ENCODE data around the gene ALKBH7.
"Not testable (repeated sequence)": the region's sequence is repeated elsewhere in the genome, so short reads cannot be mapped to it uniquely, and the experiment has no call there.

The ALKBH7 gene, protein sequence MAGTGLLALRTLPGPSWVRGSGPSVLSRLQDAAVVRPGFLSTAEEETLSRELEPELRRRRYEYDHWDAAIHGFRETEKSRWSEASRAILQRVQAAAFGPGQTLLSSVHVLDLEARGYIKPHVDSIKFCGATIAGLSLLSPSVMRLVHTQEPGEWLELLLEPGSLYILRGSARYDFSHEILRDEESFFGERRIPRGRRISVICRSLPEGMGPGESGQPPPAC

DNA sequence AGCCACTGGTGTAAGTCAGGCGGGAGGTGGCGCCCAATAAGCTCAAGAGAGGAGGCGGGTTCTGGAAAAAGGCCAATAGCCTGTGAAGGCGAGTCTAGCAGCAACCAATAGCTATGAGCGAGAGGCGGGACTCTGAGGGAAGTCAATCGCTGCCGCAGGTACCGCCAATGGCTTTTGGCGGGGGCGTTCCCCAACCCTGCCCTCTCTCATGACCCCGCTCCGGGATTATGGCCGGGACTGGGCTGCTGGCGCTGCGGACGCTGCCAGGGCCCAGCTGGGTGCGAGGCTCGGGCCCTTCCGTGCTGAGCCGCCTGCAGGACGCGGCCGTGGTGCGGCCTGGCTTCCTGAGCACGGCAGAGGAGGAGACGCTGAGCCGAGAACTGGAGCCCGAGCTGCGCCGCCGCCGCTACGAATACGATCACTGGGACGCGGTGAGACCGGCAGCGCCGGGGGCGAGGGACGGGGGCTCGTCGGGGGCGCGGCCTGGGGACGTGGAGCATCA is at the start of gene ALKBH7:
Gene ALKBH7 (plus strand): TSS at position 201 of the 502 bp plus-strand sequence. CDS start 27 bp downstream, at position 228.
- DNase-seq (ENCODE audit: low read depth): peak; percentile 90

DNA sequence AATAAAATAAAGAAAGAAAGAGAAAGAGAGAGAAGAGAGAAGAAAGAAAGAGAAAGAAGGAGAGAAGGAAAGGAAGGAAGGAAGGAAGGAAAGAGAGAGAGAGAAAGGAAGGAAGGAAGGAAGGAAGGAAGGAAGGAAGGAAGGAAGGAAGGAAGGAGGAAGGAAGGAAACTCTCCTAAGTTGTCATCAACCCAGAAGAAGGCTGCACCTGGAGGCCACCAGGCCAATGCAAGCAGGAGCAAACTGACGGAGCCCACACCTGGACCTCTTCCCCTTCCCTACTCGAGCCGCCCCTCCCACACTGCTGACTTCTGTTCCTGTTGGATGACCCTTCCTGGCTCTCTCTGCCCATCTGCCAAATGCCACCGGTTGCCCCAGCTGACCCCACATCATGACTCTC is 47.8 kb upstream of the ALKBH7 start:
- no peak for DNase-seq (ENCODE audit: low read depth)

DNA sequence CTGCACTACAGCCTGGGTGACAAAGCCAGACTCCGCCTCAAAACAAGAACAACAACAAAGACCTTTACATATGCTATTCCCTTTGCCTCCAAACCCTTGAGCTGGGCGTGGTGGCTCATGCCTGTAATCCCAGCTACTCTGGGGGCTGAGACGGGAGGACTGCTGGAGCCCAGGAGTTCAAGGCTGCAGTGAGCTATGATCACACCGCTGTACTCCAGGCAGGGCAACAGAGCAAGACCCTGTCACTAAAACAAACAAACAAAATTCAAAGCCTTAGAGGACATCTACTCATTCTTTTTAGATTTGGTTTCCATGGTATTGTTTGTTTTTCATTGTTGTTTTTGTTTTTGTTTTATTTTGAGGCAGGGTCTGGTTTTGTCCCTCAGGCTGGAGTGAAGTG is 47.0 kb upstream of the ALKBH7 start:
- DNase-seq (ENCODE audit: low read depth): no peak

DNA sequence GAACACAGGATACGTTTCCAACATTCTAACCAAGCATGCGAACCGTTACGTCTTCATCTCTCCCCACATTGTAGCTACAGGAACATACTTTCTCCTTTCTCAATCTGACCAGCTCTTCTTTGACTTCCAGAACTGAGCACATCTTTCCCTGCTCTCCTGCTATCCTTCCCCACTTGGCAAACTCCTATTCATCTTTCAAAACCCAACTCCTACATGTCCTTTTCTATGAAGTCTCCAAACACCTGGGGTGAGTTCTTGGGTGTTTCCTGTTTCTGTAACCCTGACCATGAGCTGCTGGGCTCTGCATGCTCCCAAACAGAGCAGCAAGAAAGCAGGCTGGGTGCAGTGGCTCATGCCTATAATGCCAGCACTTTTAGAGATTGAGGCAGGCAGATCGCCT is 45.8 kb upstream of the ALKBH7 start:
- no peak for DNase-seq (ENCODE audit: low read depth)

DNA sequence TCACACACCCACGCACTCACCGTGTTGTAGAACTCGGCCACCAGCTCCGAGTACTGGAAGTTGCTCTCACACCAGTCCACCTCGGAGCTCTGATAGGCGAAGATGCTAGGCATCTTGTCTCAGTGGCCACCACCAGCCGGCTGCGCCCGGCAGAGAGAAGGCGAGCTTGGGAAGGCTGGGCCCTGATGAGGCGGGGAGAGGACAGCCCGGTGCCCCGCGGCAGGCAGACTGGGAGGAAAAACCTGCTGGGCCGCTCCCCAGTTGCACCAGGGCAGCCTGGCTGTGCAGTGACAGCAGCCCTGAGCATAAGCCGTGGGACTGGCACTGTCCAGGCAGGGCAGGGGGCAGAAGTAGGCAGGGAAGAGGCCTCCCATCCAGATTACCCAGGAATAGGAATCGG is 39.2 kb upstream of the ALKBH7 start, which contains the start of gene ACER1:
Gene ACER1 (minus strand): TSS at position 174 of the 400 bp plus-strand sequence. CDS start 61 bp downstream, at position 113.
- no peak for DNase-seq (ENCODE audit: low read depth)

DNA sequence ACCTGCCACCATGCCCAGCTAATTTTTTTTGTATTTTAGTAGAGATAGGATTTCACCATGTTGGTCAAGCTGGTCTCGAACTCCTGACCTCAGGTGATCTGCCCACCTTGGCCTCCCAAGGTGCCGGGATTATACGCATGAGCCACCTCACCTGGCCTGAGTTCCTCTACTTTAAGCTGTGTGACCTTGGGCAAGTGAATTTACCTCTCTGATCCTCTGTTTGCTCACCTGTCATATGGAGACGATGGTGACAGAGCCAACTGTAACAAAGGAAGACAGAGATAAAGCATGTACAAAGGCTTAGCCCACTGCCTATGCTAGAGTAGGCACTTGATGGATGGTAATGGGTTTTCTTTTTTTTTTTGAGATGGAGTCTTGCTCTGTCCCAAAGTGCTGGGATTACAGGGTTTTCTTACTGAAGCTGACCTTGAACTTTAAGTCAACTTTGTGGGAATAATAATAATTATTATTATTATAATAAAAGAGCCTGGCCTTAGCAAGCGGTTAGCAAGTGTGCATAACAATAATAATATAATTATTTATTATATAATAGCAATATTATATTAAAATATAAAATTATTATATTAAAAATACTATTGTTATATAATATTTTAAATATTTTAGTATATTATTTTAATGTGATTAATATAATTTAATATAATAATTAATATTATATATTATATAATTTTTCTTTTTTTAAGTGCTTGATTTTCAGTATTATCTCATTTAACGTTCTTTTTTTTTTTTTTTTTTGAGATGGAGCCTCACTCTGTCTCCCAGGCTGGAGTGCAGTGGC is 37.9 kb upstream of the ALKBH7 start:
- no peak for DNase-seq (ENCODE audit: low read depth)

DNA sequence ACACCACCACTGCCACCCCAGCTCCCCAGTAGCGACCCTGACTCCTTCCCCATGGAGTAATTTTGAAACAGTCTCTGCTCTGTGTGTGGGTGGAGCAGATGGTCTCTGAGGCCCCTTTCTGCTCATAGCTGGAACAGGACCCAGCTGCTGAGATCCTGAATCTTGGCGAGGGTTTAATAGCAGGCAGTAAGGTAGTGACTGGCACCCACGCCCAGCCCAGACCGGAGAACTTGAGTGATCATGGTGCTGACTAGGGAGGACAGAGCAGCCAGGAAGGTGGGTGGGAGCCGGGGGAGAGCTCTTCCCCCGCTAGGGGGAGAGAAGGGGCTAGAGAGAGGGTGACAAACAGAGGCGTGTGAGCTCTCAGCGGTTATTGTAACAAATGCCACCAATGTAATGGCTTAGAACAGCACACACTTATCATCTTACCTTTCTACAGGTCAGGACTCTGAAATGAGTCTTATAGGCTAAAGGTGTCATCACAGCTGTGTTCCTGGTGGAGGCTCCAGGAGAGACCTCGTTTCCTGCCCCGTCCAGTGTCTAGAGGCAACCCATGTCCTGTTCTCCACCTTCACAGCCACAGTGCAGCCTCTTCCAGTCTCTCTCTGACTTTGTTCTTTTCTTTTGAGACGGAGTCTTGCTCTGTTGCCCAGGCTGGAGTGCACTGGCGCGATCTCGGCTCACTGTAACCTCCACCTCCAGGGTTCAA is 31.9 kb upstream of the ALKBH7 start:
- peak; percentile 6 for DNase-seq (ENCODE audit: low read depth)

DNA sequence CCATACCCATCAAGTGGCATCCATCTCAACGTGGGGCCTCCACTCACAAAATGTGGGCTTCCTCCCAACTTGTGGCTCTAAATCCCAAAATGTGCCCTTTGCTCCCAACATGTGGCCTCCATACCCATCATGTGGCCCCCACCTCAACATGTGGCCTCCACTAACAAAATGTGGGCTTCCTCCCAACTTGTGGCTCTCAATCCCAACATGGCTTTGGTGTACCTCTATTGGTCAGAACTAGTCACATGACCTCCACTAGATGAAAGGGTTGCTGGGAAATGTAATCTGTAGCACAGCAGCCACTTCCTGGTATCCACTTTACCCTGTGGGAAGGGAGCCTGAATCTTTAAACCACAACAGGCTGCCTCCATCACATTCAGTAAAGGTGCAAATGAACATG is 29.1 kb upstream of the ALKBH7 start:
- no peak for DNase-seq (ENCODE audit: low read depth)

DNA sequence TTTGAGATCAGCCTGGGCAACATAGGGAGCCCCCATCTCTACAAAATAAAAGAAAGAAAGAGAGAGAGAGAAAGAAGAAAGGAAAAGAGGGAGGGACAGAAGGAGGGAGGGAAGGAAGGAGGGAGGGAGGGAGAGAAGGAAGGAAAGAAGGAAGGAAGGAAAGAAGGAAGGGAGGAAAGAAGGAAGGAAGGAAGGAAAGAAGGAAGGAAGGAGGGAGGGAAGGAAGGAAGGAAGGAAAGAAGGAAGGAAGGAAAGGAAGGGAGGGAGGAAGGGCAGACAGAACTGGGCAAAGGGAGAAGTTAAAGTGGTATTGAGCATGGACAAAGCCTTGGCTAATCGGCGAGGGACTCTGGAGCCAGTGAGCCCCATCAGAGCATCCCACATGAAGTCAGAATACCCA is 23.3 kb upstream of the ALKBH7 start:
- not testable (repeated sequence) for DNase-seq (ENCODE audit: low read depth)

DNA sequence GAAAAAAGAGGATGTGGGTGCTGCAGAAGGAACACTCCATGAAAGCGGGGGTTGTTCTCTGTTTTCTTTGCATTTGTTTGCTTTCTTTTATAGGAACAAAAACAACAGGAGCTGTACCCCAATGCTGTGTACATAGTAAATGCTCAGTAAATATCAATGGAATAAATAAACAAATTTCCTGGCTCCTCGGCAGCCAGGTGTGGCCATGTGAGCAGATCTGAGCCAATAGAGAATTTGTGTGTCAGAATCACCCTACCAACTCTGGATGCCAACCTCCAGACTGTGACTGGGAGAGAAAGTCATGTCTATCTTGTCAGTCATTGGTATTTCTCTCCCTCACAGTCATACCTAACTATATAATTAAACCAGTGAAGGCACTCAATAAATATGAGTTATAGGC is 21.9 kb upstream of the ALKBH7 start:
- no peak for DNase-seq (ENCODE audit: low read depth)

DNA sequence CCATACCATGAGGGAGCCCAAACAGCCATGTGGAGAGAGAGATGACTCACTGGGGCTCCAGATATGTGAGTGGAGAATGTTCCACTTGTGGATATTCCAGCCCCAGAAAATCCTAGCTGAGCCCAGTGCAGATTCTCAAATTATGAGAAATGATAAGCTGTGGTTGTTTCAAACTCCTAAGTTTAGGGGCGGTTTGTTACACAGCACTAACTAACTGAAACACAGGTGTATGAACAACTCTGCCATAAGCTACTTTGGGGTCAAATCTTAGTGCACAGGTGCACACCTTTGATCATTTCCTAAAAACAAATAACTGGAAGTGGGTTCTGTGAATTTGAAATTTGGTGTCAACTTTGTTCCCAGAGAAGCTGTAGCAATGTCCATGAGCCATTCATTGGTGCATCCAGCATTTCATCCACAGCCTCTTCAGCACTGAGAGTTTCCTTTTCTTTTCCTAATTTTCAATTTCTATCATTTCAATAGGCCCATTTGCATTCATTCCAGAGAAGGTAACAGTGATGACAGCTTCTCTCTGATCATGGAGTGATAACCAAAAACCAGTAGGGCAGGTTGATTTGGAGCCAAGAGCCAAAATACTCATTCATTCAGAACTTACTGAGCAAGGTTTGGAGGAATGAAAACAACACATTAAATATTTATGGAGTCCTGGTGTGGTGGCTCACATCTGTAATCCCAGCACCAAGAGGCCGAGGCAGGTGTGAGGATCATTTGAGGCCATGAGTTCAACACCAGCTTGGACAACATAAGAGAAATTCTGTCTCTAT is 20.0 kb upstream of the ALKBH7 start:
- no peak for DNase-seq (ENCODE audit: low read depth)

DNA sequence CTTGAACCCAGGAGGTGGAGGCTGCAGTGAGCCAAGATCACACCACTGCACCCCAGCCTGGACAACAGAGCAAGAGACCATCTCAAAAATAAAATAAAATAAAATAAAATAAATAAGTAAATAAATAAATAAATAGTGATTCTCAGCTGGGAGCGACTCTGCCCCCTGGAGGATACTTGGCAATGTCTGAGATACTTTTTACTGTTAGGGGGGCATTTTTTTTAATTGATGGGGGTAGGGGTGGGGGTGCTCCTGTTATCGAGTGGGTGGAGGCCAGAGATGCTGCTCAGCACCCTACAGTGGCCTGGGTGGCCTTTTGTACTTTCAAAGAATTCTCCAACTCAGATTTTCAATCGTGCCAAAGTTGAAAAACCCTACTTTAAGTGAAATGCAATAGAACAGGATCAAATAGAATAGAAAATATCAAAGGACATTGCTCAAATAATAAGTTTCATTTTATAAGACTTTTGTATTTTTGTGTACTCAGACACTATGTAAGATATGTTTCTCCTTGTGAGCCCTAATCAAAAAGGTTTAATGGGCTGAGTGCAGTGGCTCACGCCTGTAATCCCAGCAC is 18.4 kb upstream of the ALKBH7 start:
- no peak for DNase-seq (ENCODE audit: low read depth)

DNA sequence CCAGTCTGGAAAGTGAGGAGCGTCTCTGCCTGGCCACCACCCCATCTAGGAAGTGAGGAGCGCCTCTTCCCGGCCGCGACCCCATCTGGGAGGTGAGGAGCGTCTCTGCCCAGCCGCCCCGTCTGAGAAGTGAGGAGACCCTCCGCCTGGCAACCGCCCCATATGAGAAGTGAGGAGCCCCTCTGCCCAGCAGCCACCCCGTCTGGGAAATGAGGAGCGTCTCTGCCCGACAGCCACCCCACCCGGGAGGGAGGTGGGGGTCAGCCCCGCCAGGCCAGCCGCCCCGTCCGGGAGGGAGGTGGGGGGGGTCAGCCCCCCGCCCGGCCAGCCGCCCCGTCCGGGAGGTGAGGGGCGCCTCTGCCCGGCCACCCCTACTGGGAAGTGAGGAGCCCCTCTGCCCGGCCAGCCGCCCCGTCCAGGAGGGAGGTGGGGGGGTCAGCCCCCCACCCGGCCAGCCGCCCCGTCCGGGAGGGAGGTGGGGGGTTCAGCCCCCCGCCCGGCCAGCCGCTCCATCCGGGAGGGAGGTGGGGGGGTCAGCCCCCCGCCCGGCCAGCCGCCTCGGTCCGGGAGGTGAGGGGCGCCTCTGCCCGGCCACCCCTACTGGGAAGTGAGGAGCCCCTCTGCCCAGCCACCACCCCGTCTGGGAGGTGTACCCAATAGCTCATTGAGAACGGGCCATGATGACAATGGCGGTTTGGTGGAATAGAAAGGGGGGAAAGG is 17.1 kb upstream of the ALKBH7 start:
- not testable (repeated sequence) for DNase-seq (ENCODE audit: low read depth)

DNA sequence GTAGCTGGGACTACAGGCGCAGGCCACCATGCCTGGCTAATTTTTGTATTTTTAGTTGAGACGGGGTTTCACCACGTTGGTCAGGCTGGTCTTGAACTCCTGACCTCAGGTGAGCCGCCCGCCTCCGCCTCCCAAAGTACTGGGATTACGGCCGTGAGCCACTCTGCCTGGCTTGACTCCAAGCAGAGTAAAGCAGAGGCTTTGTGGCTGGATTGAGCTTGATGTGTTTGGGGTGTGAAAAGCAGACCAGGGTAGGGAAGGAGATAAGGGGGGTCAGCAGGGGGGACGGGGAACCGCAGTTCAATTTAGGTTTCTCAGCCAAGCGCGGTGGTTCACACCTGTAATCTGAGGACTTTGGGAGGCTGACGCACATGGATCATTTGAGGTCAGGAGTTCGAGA is 15.4 kb upstream of the ALKBH7 start:
- DNase-seq (ENCODE audit: low read depth): no peak

DNA sequence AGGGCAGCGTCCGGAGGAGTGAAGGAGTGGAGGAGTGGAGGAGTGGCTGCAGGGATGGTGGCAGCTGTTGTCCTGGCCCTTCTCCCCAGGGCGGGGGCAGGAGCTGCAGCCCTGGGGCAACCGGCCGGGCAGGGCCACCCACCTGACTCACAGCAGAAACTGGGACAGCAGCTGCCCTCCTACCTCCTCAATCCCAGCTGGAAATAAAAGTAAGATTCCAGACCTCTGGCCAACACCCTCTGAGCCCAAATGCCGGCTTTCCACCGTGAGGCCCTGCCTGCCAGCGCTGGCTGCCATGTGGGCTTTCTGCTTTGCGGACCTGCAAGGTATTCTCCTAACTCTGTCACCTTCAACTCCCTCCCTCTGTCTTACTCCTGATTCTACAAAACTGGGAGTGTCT is 14.6 kb upstream of the ALKBH7 start:
- no peak for DNase-seq (ENCODE audit: low read depth)

DNA sequence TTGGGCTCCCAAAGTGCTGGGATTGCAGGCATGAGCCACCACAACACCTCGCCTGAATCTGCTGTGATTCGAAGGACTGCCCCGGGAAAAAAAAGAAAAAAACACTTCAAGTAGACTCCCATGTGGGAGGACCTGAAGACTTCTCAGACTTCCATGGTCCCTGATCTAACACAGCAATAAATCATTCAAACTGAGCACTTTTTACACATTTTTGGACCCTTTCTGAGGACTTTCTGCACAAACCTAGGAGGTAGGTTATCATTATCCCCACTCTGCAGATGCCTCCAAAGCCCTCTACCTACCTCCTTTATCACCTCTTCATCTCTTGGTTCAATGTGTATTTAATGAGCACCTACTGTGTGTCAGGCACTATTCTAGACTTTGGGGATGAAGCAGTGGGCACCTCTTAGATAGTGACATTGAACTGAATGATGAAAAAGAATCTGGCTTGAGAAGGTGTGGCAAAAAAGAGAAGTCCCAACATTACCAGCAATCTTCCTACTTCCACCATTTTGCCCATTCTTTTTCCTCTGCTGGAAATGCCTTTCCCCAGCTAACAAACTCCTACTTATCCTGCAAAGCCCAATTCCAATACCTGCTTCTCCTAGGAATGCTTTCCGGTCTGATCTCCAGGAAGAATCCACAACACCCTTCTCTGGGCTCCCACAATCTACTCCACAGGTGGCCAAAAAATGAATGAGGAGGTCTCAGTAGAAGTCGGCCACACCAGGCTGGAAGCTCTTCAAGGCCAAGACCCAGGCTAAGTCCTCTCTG is 12.8 kb upstream of the ALKBH7 start:
- DNase-seq (ENCODE audit: low read depth): no peak

DNA sequence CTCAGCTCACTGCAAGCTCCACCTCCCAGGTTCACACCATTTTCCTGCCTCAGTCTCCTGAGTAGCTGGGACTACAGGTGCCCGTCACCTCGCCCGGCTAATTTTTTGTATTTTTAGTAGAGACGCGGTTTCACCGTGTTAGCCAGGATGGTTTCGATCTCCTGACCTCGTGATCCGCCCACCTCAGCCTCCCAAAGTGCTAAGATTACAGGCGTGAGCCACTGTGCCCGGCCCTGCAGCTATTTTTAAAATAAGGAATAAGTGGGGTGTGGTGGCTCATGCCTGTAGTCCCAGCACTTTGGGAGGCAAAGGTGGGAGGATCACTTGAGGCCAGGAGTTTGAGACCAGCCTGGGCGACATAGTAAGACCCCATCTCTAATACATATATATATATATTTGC is 12.1 kb upstream of the ALKBH7 start:
- not testable (repeated sequence) for DNase-seq (ENCODE audit: low read depth)

DNA sequence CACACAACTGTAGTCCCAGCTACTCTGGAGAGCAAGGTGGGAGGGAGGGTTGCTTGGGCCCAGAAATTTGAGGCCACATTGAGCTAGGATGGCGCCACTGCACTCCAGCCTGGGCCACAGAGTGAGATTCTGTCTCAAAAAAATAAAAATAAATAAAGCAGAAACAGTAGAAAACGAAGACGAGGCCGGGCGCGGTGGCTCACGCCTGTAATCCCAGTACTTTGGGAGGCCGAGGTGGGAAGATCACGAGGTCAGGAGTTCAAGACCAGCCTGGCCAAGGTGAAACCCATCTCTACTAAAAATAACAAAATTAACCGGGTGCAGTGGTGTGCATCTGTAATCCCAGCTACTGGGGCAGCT is 11.8 kb upstream of the ALKBH7 start:
- DNase-seq (ENCODE audit: low read depth): not testable (repeated sequence)

DNA sequence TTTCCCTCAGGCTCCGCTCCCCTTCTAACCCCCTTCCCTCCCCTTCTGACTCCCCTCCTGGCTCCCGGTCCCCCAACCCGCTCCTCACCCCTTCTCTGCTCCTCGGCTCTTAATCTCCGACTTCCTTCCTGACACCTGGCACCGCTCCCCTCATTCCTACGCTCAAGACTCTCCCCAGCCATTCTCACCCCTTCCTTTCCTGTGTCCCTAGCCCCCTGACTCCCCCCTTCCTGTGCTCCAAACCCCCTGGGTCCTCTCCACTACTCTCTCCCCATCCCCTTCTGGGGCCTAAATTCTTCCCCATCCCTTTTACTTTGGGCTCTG is 10.6 kb upstream of the ALKBH7 start:
- no peak for DNase-seq (ENCODE audit: low read depth)

DNA sequence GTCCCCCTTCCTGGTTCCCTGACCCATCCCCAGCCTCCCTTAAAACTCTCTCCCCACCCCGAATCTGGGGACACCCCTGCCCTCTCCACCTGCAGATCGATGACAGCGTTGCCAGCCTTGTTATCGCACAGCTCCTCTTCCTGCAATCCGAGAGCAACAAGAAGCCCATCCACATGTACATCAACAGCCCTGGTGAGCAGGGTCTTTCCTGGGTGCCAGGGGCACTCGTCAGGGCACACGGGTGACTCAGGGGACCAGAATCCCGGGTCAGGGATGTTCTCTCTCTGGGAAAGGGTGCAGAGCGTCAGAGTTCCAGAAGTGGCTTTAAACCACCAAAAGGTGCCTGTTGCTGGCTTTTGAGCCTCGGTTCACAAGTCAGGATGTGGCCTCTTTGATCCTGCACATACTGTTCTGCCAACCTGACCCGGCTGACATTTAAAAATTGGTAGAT is 10.2 kb upstream of the ALKBH7 start:
- no peak for DNase-seq (ENCODE audit: low read depth)
